ENCODE results near the gene WSCD2.

GRCh38 chr12:108289350-108290161 is 160.5 kb downstream of the WSCD2 start:
- no peak for TF ChIP-seq POLR2A (IDR thresholded peaks at IDR 0.05)
- no peak for TF ChIP-seq CTCF (IDR thresholded peaks at IDR 0.05)

Measured in prostate gland (tissue), 2 donors.